Smooth muscle cell (in vitro differentiated cells): Measurements from ENCODE around the gene ZDHHC21. TPM values are rescaled to one million over a fixed set of nuclear protein-coding genes. Genes with fewer than 3 reads are reported as not detected.
A peak's percentile ranks its signal among the peaks of the same experiment; 100 is the strongest.

Experiments used
- DNase-seq: peaks from one replicate; lab custom pipeline; 2025; ENCODE audit not compliant: unreplicated experiment; lab: John Stamatoyannopoulos, UW
- H2AFZ ChIP-seq: fragments of 200-600 bp; sonication (generic); 2 replicates; pipeline ENCODE4 v1.6.0; 2016; ENCODE audit warnings: antibody characterized with exemption, low read depth, mild to moderate bottlenecking
- H3F3A ChIP-seq: fragments of 200-600 bp; sonication (generic); 2 replicates; pipeline ENCODE4 v1.6.0; 2017; ENCODE audit warnings: antibody characterized with exemption, low read depth
- H3K27ac ChIP-seq: fragments of 200-600 bp; sonication (generic); 2 replicates; pipeline ENCODE4 v1.5.1; 2016; ENCODE audit warnings: low read depth, mild to moderate bottlenecking
- H3K27me3 ChIP-seq: fragments of 200-600 bp; sonication (generic); 2 replicates; pipeline ENCODE4 v1.6.1; 2016; ENCODE audit warnings: low read depth, mild to moderate bottlenecking
- H3K36me3 ChIP-seq: fragments of 200-600 bp; sonication (generic); 2 replicates; pipeline ENCODE4 v1.5.1; 2016; ENCODE audit warnings: low read depth
- H3K4me1 ChIP-seq: fragments of 200-600 bp; sonication (generic); 2 replicates; pipeline ENCODE4 v1.5.1; 2016; ENCODE audit warnings: low read depth
- H3K4me2 ChIP-seq: fragments of 200-600 bp; sonication (generic); 2 replicates; pipeline ENCODE4 v1.6.0; 2016; ENCODE audit warnings: mild to moderate bottlenecking
- H3K4me3 ChIP-seq: fragments of 200-600 bp; sonication (generic); 2 replicates; pipeline ENCODE4 v1.5.1; 2016; ENCODE audit warnings: mild to moderate bottlenecking
- H3K79me2 ChIP-seq: fragments of 200-600 bp; sonication (generic); 2 replicates; pipeline ENCODE4 v1.6.0; 2016; ENCODE audit warnings: low read depth, mild to moderate bottlenecking
- H3K9ac ChIP-seq: fragments of 200-600 bp; sonication (generic); 2 replicates; pipeline ENCODE4 v1.6.0; 2016; ENCODE audit warnings: low read depth
- H3K9me3 ChIP-seq: fragments of 200-600 bp; sonication (generic); replicated peaks from 2 replicates; pipeline ENCODE4 v1.5.1; 2016; ENCODE audit warnings: low read depth
- H4K20me1 ChIP-seq: fragments of 200-600 bp; sonication (generic); 2 replicates; pipeline ENCODE4 v1.6.0; 2016; ENCODE audit warnings: low read depth
- CTCF ChIP-seq: fragments of 200-600 bp; sonication (generic); IDR thresholded peaks from 2 replicates; pipeline ENCODE4 v1.5.1; 2017; ENCODE audit warnings: borderline replicate concordance, mild to moderate bottlenecking, antibody characterized with exemption; ENCODE audit not compliant: insufficient read depth, poor library complexity, severe bottlenecking
- WGBS: methylation state at CpG from one replicate; pipeline ENCODE4 v1.1.7; 2016; ENCODE audit warnings: low lambda C conversion rate; 5-methylcytosine and 5-hydroxymethylcytosine counted together
- polyA plus RNA-seq: library from polyadenylated mRNA; unstranded; fragments of >200 nt; fragmentation: Nextera tagmentation; extraction: Ambion mirVana; gene quantifications from 2 replicates; pipeline ENCODE4 v1.2.1, GENCODE V29; 2016
- total RNA-seq: library from RNA; depleted of rRNA; stranded (reverse); fragments of >200 nt; gene quantifications from 2 replicates; pipeline ENCODE4 v1.2.3, GENCODE V29; 2014

ZDHHC21 gene
- total and polyA plus RNA-seq, 2 experiments from 2014 or later = 1.3 to 9.0 TPM

GRCh38 chr9:14640294-14640693, 52.9 kb downstream of the ZDHHC21 start:
- no peak for DNase-seq
- WGBS = 90% methylated on average over 2 of the region's 2 CpGs

GRCh38 chr9:14633906-14634565, 59.2 kb downstream of the ZDHHC21 start:
- Histone ChIP-seq H2AFZ (no peak overlapping the region), H3K9me3 (no peaks in the 10 kb centered on the region), H3K4me3 (no peak overlapping the region), H3K4me2 (no peak overlapping the region), H3K9ac (no peak overlapping the region), H4K20me1 (no peaks in the 10 kb centered on the region), H3K4me1 (no peaks in the 10 kb centered on the region), H3K36me3 (no peaks in the 10 kb centered on the region), H3K79me2 (no peaks in the 10 kb centered on the region), H3K27ac (no peak overlapping the region), H3K27me3 (no peaks in the 10 kb centered on the region), H3F3A (no peaks in the 10 kb centered on the region)
- DNase-seq = no peak
- no peak for TF ChIP-seq CTCF
- 98% methylated on average over 7 of the region's 7 CpGs for WGBS

More at GRCh38 chr9:14640294-14640693, 52.9 kb downstream of the ZDHHC21 start:
- no peaks in the 10 kb centered on the region for H3K36me3 ChIP-seq
- no peak for TF ChIP-seq CTCF
- no peak overlapping the region for H3K4me3 ChIP-seq
- H3K9me3 ChIP-seq = no peaks in the 10 kb centered on the region
- H3F3A ChIP-seq = no peaks in the 10 kb centered on the region
- no peak overlapping the region for H2AFZ ChIP-seq
- H3K27me3 ChIP-seq = no peaks in the 10 kb centered on the region
- no peak overlapping the region for H3K4me2 ChIP-seq
- H3K9ac ChIP-seq = no peak overlapping the region
- peak overlapping the region; percentile 14 for H3K27ac ChIP-seq
- no peaks in the 10 kb centered on the region for H4K20me1 ChIP-seq
- no peaks in the 10 kb centered on the region for H3K79me2 ChIP-seq
- H3K4me1 ChIP-seq = no peaks in the 10 kb centered on the region

GRCh38 chr9:14633148-14633547, 60.1 kb downstream of the ZDHHC21 start:
- H3K36me3 ChIP-seq = no peaks in the 10 kb centered on the region
- no peaks in the 10 kb centered on the region for H3K79me2 ChIP-seq
- H3K4me1 ChIP-seq = no peaks in the 10 kb centered on the region
- no peak overlapping the region for H3K4me2 ChIP-seq
- no peaks in the 10 kb centered on the region for H3K9me3 ChIP-seq
- H3K27me3 ChIP-seq = no peaks in the 10 kb centered on the region
- H2AFZ ChIP-seq = no peak overlapping the region
- WGBS = 95% methylated on average over 3 of the region's 3 CpGs
- H3F3A ChIP-seq = no peaks in the 10 kb centered on the region
- DNase-seq = no peak
- no peak for TF ChIP-seq CTCF
- H3K9ac ChIP-seq = no peak overlapping the region
- no peak overlapping the region for H3K4me3 ChIP-seq
- H4K20me1 ChIP-seq = no peaks in the 10 kb centered on the region
- H3K27ac ChIP-seq = no peak overlapping the region

GRCh38 chr9:14627513-14627912, 65.7 kb downstream of the ZDHHC21 start:
- H3K9me3 ChIP-seq = no peaks in the 10 kb centered on the region

More at GRCh38 chr9:14627513-14627912, 65.7 kb downstream of the ZDHHC21 start:
- 85% methylated on average over 1 of the region's 1 CpG for WGBS
- Histone ChIP-seq H3K9ac (no peak overlapping the region), H4K20me1 (no peaks in the 10 kb centered on the region), H3K4me1 (no peaks in the 10 kb centered on the region), H3K27me3 (no peaks in the 10 kb centered on the region), H2AFZ (no peak overlapping the region), H3K79me2 (no peaks in the 10 kb centered on the region), H3K4me2 (no peak overlapping the region), H3F3A (no peaks in the 10 kb centered on the region), H3K27ac (no peak overlapping the region), H3K4me3 (no peak overlapping the region), H3K36me3 (no peaks in the 10 kb centered on the region)
- no peak for DNase-seq
- TF ChIP-seq CTCF = no peak
